GM20431 (cell line): ENCODE data around the gene TXNDC11.
"Not testable (repeated sequence)": the region's sequence is repeated elsewhere in the genome, so short reads cannot be mapped to it uniquely, and the experiment has no call there.

Experiments used
- in situ Hi-C: fragments of 300-500 bp; cut with MseI, MboI; formaldehyde crosslinking; loops from one replicate; pipeline ENCODE4 v1.15.0; 2020; ENCODE audit warnings: low sequenced_read_pairs; ENCODE audit not compliant: unreplicated experiment

The TXNDC11 gene, protein sequence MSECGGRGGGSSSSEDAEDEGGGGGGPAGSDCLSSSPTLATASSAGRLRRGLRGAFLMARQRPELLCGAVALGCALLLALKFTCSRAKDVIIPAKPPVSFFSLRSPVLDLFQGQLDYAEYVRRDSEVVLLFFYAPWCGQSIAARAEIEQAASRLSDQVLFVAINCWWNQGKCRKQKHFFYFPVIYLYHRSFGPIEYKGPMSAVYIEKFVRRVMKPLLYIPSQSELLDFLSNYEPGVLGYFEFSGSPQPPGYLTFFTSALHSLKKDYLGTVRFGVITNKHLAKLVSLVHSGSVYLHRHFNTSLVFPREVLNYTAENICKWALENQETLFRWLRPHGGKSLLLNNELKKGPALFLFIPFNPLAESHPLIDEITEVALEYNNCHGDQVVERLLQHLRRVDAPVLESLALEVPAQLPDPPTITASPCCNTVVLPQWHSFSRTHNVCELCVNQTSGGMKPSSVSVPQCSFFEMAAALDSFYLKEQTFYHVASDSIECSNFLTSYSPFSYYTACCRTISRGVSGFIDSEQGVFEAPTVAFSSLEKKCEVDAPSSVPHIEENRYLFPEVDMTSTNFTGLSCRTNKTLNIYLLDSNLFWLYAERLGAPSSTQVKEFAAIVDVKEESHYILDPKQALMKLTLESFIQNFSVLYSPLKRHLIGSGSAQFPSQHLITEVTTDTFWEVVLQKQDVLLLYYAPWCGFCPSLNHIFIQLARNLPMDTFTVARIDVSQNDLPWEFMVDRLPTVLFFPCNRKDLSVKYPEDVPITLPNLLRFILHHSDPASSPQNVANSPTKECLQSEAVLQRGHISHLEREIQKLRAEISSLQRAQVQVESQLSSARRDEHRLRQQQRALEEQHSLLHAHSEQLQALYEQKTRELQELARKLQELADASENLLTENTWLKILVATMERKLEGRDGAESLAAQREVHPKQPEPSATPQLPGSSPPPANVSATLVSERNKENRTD

DNA sequence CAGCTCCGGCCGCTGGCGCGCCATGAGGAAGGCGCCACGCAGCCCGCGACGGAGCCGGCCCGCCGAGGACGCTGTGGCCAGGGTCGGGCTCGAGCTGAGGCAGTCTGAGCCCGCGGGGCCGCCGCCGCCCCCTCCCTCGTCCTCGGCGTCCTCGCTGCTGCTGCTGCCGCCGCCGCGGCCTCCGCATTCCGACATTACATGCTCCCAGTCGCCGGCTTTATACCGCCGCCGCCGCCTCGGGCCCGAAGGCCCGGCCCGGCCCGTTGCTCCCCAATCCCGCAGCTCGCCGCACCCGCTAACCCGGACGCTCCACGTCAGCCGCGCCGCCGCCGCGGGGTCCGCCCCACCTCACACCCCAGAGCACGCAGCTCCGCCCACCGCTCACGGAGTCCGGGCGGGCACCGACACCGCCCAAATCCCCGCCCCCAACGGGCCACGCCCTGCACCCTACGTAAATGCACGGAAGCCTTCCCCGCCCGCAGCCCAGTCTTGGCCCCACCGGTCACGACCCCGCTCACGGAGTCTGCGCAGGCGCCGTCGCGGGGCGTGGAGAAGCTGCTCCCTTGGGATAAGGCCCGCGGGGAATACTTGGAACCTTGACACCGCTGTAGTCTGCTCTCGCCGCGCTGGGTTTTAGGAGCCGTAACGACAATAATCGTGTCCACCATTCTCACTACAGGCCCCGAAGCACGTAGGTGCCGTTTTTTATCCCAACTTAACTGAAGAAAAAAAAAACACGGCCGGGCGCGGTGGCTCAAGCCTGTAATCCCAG lies at the start of gene TXNDC11:
TSS of gene TXNDC11 (minus strand) at position 322 of the 772 bp plus-strand sequence. CDS start at position 195, 127 bp downstream.
- in situ Hi-C loops: no loop called here

DNA sequence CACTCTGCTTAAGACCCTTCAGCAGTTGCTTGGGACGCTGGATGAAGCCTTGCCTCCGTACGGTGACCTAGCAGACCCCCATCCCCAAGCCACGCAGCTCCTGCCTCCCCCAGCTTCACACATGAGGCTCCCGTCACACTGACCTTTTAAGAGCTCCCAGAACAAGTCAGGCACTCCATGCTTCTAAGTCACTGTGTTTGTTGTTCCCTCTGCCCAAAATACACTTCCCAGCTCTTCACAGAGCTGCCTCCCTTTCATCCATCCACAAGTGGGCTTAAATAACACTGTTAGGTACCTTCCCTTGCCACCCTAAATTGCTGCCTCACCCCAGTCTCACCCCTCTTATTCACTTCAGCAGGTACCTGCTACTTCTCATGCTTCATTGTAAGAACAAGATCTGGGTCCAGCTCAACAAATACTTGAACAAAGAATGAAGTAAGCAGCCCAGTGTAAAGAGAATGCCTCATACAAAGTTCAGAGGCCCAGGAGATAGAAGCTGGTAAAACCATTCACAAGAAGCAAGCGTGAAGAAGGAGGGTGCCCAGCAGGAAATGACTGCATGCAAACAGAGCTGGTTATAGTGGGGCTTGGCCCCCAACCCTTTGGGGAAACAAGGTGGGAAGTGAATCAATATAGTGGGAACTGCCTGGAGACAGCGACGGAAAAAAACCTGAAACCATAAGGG lies 48.6 kb upstream of the TXNDC11 start:
- in situ Hi-C loops: no loop called here

DNA sequence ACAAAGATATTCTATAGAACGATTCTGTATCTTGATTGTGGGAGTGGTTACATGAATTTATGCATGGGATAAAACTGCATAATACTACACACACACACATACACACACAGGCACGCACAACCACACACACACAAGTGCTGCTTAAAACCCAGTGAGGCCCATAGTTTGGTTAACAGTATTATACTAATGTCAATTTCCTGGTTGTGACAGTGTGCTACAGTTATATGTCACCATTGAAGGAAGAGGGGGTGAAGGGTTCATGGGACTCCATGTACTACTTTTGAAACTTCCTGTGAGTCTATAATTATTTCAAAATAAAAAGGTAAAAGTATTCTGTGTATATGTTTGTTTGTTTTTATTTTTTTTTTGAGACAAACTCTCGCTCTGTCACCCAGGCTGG lies 46.3 kb upstream of the TXNDC11 start:
- in situ Hi-C loops: no loop called here

DNA sequence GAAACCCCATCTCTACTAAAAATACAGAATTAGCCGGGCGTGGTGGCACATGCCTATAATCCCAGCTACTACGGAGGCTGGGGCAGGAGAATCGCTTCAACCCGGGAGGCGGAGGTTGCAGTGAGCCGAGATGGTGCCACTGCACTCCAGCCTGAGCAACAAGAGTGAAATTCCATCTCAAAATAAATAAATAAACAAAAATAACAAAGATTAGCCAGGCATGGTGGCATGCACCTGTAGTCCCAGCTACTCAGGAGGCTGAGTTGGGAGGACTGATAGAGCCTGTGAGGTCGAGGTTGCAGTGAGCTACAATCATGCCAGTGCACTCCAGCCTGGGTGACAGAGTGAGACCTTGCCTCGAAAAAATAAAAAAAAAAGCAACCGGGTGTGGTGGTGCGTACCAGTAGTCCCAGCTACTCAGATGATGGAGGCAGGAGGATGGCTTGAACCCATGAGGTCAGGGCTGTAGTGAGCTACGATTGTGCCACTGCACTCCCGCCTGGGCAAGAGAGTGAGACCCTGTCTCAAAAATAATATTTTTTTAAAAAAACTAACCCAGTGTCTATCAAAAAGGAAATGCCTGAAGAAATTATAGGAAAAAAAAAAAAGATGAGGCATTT lies 42.4 kb upstream of the TXNDC11 start:
- in situ Hi-C loops: not testable (repeated sequence)

DNA sequence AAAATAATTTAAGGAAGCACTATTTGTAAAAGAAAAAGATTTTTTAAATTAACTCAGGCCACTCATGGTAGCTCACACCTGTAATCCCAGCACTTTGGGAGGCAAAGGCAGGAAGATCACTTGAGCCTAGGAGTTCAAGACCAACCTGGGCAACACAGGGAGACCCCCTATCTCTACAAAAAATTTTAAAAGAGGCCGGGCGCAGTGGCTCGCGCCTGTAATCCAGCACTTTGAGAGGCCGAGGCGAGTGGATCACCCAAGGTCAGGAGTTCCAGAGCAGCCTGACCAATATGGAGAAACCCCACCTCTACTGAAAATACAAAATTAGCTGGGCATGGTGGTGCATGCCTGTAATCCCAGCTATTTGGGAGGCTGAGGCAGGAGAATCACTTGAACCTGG lies 41.7 kb upstream of the TXNDC11 start:
- in situ Hi-C loops: not testable (repeated sequence)

DNA sequence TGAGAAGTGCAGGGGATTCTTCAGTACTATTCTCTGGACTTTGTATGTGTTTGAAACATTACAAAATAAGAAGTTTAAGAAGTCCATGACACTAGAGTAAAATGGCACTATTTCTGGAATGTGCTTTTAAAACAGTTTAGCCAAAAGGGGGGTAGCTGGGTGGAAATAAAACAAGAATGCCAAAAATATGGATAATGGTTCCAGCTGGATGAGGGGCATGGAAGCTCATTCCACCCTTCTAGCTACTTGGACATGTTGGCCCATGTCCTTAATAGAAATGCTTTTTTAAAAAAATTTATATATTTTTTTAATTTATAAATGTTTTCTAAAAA lies 41.3 kb upstream of the TXNDC11 start:
- in situ Hi-C loops: no loop called here

DNA sequence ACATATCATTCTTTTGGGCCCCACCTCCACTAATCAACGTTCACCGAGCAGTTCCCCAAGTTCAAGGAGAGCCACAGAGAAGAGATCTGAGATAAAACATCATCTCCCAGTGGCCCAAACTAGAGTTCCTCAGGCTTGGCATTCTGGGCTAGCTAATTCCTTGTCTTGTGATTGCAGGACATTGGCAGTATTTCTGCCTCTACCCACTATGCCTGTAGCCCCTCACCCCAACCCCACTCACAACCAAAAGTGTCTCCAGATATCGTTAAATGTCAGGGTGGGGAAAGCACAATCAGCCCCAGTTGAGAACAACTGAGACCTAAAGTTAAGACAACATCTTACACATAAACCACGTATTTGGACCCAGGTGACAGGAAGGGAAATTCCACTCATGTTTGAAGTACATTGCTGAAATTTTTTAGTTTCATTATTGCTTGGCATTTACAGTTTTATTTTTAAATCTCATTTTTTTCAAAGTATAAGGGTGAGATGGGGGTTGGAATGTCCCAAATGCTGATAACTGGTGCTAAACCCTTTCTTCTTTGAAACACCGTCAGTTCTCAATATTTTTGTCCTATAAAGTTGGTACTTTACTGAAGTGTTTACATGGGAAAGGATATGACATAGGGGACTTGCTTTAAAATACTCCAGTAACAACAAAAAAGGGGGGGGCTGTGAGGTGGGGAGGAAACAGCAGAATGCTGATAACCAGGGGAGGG lies 40.8 kb upstream of the TXNDC11 start:
- in situ Hi-C loops: no loop called here

DNA sequence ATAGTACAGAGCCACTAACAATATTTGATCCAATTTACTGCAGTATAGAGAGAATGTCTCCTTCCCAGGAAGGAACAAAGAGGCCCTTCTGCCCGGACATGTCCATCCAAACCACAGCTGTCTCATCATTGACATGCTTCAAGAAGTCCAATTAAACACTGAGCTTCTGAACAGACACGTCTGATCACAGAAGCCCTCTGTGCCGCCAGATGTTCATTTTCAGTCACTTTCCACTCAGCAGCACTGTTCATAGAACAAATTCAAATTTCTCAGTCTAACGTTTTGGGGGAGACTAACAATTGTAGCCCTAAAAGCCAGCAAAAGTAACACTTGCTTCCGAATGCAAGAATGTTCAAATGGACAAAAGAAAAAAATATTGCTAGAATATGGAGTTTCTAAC lies 39.1 kb upstream of the TXNDC11 start:
- in situ Hi-C loops: no loop called here

DNA sequence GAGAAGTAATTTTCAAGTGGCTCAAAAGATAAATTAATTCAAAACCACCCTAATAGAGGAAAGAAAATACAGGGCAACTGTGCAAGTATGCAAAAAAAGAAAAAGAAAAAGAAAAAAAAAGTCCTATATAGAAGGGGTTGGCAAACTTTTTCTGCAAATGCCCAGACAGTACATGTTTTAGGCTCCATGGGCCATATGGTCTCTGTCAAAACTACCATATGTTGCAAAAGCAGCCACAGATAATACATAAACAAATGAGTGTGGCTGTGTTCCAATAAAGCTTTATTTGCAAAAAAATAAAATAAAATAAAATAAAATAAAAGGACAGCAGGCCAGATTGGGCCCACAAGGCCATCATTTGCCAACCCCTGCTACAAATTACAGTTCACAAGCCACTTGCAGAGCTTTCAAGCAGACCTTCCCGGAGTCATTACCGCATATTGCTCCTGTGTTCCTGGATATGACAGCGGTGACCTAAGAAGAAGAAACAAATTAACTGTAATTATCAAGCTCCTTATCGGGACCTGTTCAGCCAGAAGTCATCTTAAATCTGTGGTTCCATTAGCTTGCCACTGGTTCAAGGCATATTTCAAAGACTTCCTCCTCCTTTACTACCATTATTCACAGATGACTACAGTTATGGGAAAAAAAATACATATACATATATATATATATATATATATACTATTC lies 38.5 kb upstream of the TXNDC11 start:
- in situ Hi-C loops: no loop called here

DNA sequence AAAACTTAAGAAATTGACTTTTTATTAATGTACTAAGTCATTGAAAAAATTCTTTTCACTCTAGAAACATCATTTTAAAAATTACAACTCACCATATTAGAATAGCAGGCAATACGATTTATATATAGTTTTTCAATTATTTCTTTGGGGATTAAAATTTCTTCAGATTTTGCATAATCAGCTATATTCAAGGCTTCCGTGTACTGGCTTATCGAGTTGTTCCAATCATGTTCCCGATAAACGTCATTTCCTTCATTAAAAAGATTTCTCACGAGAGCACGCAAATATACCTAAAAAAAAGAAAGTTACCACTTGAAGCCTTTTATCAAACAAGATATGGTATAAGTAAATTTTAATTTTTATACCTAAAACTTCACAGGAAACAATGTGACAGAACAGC lies 36.4 kb upstream of the TXNDC11 start:
- in situ Hi-C loops: no loop called here

DNA sequence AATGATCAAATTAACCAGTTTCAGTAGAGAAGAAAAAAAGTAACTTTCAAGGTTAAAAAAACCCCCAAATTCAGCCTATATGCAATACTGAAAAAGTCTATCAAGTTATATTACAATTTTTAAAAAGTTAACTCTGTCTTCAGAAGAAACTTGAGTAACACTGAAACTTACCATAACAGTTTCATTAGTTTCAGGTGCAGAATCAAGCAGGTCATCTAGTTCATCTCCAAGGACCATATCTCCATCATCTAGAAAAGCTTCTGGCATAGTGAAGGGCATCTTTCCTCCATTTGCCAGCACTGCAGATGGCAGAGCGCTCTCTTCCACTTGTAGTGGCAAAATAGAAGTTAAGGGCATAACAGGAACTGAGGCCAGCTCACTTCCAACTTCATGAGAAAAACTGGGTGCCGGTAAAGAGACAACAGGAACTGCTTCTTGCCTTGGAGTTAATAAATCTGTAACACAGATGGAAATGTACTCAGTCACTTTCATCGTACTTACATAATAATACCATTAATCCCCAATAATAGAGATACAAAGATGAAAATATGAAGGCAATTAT lies 31.5 kb upstream of the TXNDC11 start:
- in situ Hi-C loops: no loop called here

DNA sequence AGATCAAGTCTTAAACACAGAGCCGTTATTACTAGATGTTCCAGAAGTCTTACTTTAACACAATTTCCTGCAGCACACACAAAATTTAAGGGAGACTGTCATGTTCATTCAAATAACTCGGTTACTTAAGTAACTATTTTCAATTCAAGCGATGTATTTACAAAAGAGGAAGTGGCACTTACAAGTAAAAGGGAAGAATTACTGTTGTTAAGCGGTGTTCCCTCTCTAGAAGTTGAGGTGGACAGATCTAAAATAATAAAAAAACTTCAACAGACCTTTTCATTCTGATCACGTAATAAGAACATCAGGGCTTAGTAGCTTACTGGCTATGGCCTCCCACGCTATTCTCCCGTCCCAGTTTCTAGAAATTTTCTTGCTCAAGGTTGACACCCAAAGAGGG lies 26.2 kb upstream of the TXNDC11 start:
- in situ Hi-C loops: no loop called here

DNA sequence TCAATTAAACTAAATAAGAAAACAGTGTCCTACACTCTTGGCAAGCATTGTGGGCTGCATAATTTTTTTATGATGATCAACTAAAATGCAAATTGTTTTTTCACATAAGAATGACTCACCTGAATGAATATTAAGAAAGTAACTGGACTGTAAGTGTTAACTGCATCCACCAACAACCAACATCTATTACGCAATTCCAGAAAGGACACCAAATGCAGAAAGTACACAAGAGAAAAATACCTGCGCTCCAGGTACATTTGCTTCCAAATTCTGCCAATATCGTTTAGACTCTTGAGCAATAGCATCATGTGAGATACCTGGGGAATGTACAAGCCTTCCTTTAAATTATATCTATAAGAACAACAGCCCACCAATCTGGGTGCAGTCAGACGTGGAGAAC lies 19.8 kb upstream of the TXNDC11 start:
- in situ Hi-C loops: no loop called here

DNA sequence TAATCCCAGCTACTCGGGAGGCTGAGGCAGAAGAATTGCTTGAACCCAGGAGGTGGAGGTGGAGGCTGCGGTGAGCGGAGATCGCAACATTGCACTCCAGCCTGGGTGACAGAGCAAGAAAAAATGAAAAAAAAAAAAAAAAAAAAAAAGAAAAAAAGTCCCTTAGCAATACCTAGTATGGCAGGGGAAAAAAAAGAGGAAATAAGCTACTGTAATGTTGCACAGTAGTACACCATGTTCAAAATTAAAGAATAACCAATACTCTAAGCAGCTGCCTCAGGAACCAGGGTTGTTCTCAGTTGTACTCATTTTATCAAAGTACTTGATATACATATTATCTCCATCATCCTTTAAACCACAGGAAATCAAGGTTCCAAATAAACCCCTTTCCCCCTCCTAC lies 17.3 kb upstream of the TXNDC11 start:
- in situ Hi-C loops: no loop called here

DNA sequence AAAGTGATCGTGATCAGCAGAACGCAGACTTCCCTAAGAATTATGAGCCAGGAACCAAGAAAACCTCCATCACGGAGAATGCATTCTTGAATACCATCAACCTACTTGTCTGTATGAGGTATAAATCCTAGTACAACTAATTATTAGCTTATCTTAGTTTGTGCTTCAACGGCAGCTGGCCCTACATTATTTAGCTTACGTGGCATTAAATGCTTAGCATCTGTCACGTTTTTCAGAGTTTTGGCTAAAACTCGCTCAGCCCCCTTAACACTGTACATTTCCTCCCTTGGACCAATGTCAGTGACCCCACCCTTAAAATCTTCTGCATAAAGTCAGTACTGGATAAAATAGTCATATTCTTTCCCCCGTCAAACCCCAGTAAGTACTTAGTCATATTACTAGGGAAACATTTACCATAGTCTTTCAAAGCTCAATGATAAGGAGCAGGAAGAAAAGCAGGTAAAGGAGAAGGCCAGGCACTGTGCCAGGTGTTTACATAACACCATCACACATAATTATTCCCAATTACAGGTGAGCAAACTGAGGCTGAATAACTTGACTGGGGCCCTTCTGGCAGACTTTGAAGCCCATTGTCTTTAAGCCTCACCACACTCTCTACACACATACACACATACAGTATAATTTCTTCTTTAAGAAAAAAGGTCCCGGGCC lies 16.6 kb upstream of the TXNDC11 start:
- in situ Hi-C loops: no loop called here

DNA sequence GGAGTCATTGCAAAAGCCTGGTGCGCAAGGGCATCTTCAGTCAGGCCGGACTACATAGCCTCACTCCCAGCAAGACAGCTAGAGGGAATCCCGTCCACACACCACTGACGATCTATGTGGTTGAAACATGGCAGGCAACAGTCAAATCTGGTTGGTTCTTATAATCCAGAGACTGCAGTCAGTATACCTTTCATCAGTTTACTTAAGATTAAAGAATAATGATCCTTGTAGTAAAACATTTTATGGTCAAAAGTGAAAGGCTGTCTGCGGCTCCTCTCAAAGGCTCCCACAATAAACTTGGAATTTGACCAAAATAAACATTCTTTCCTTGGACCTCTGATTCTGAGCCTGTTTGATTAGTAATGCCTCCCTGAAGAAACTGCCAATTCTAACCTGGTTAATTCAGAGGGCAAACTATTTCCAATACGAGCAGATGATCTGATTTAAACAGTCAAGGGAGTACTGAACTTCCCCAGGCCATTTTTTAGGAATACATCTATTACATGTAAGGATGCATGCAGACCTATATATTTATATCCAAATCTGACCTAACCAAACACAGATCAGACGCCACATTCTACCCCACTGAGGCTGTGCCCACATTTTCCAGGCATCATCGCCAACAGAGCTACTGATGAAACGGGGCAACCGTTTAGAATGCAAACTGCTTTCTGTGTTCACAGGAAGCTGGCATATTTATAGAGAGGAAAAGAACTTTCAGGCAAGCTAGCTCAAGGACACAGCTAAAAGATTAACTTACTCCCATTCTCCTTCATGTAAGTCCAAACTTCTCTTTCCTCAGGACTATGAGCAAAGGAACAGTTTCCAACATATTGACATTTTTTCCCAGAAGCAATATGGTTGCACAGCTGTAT lies 15.3 kb upstream of the TXNDC11 start:
- in situ Hi-C loops: no loop called here

DNA sequence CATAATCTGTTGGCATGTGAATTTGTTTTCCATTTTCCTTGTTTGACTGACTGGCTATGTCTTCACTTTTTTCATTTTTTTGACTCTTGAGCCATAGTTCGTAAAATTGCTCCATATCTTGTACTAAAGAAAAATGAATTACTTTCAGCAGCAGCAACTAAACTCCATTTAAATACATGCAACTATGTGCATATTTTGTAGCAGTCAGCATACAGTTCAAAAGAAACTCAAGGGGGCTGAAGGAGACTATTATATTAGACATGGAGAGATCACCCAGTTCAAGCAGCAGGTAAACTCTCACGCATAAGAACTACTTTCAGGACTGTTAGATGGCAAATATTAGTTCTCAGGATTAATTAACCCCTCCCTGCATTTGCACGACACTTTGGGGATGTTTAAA lies 13.6 kb upstream of the TXNDC11 start:
- in situ Hi-C loops: no loop called here
